Esophagus squamous epithelium (tissue), 5 donors: ENCODE data around the gene SDK2. TPM values are rescaled to one million over a fixed set of nuclear protein-coding genes. Genes with fewer than 3 reads are reported as not detected.

Experiments
- DNase-seq: peaks from one replicate; lab custom pipeline; 2025; lab: John Stamatoyannopoulos, UW
- H3K27ac ChIP-seq, 4 donors: fragments of 200-600 bp; sonication (generic); one replicate each; pipeline ENCODE4 v1.5.1; 2016 to 2019; ENCODE audit warnings: mild to moderate bottlenecking in 1 of 4
- H3K27me3 ChIP-seq, 4 donors: fragments of 200-600 bp; sonication (generic); 1 replicate in 3 of 4; 2 replicates in 1 of 4; pipeline versions ENCODE4 v1.5.1 to v1.6.0; 2017 to 2021; ENCODE audit warnings: antibody characterized with exemption in 1 of 4
- H3K36me3 ChIP-seq, 3 donors: fragments of 200-600 bp; sonication (generic); one replicate each; pipeline ENCODE4 v1.5.1; 2016 to 2019
- H3K4me1 ChIP-seq, 3 donors: fragments of 200-600 bp; sonication (generic); one replicate each; pipeline ENCODE4 v1.5.1; 2017 to 2019
- H3K4me3 ChIP-seq, 4 donors: fragments of 200-600 bp; sonication (generic); 1 replicate in 3 of 4; 2 replicates in 1 of 4; pipeline ENCODE4 v1.5.1; 2016 to 2019; ENCODE audit warnings: mild to moderate bottlenecking in 2 of 4, moderate library complexity in 1 of 4
- H3K9me3 ChIP-seq, 3 donors: fragments of 200-600 bp; sonication (generic); one replicate each; pipeline ENCODE4 v1.5.1; 2016 to 2019
- CTCF ChIP-seq, 6 experiments: fragments of 450-650 bp in 4 of 6; fragments of 200-600 bp in 2 of 6; sonication (generic) in 2 of 6; IDR thresholded peaks; one replicate each; pipeline ENCODE4 v1.5.1; 2016 to 2019; ENCODE audit warnings: antibody characterized with exemption in 6 of 6, mild to moderate bottlenecking in 4 of 6, moderate library complexity in 4 of 6
- POLR2A ChIP-seq, 4 donors: fragments of 450-650 bp; IDR thresholded peaks; one replicate each; pipeline ENCODE4 v1.6.1; 2017; ENCODE audit warnings: antibody characterized with exemption in 4 of 4, mild to moderate bottlenecking in 4 of 4, moderate library complexity in 3 of 4
- WGBS, 2 donors: methylation state at CpG; one replicate each; pipeline ENCODE4 v1.1.5; 2018; 5-methylcytosine and 5-hydroxymethylcytosine counted together
- intact Hi-C: fragments of 100-400 bp; cut with DNase I; formaldehyde crosslinking; loops from one replicate; pipeline ENCODE4 v1.15.0; 2022
- total RNA-seq, 4 donors: library from RNA; depleted of rRNA; stranded (reverse); fragments of >200 nt; gene quantifications; one replicate each; pipeline ENCODE4 v1.1.0, GENCODE V29; 2016
- donor health status: DM: yes; HTN: yes; CAD: no.

Gene SDK2
- total RNA-seq, 4 donors from 2014 or later, result 1.7 to 5.5 (median 2.4) TPM

- Histone ChIP-seq H3K4me1 (no peaks in the 10 kb centered on the region), H3K36me3 (no peaks in the 10 kb centered on the region)
- WGBS, 2 donors, result 89 to 96% methylated on average over 8 to 14 of the region's 20 CpGs
Observed at GRCh38 chr17:73414171-73414955, 229.9 kb downstream of the SDK2 start.

DNA sequence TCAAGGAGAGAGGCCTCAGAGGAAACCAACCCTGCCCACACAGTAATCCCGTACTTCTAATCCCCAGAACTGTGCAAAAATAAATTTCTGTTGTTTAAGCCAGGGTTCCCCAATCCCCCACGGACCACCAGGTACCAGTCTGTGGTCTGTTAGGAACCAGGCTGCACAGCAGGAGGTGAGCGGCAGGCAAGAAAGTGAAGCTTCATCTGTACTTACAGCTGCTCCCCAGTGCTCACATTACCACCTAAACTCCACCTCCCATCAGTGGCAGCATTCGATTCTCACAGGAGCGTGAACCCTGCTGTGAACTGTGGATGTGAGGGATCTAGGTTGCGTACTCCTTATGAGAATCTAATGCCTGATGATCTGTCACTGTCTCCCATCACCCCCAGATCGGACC is 231.3 kb downstream of the SDK2 start:
- no peaks in the 10 kb centered on the region for H3K4me1 ChIP-seq
- TF ChIP-seq POLR2A (IDR thresholded peaks at IDR 0.05) (no peak), CTCF (IDR thresholded peaks at IDR 0.05) (no peak)
- H3K36me3 ChIP-seq, result no peaks in the 10 kb centered on the region
- no peaks in the 10 kb centered on the region for H3K9me3 ChIP-seq
- no peak overlapping the region for H3K27ac ChIP-seq
- no peak overlapping the region for H3K4me3 ChIP-seq
- 71 to 78% methylated on average over 6 to 7 of the region's 7 CpGs for WGBS, 2 donors
- no peak for DNase-seq
- intact Hi-C loops, result no loop called here
- H3K27me3 ChIP-seq, result no peaks in the 10 kb centered on the region

More at GRCh38 chr17:73414171-73414955, 229.9 kb downstream of the SDK2 start:
- no peaks in the 10 kb centered on the region for H3K9me3 ChIP-seq
- no peak overlapping the region for H3K4me3 ChIP-seq
- TF ChIP-seq POLR2A (IDR thresholded peaks at IDR 0.05) (no peak), CTCF (IDR thresholded peaks at IDR 0.05) (no peak)
- no peak for DNase-seq
- intact Hi-C loops, result no loop called here
- no peaks in the 10 kb centered on the region for H3K27me3 ChIP-seq
- H3K27ac ChIP-seq, result no peak overlapping the region

DNA sequence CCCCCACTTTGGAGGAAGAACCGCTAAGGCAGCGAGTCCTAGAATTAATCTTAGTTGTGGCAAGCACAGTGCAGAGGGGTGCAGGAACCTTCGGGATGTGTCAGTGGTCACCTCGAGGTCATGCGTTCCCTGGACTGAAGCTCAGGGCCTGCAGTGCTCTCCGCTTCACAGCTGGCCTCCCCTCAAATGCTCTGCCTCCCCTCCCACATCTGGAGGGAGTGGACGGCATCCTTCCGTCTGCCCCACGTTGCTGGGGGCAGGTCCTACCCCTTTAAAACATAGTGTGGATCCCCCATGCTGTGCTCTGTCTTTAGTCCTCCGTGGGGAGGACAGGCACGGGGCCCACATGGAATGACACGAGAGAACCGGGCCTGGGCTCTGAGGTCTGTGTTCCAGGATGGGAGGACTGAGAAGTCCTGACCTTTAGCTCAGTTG is 232.9 kb downstream of the SDK2 start:
- no peaks in the 10 kb centered on the region for H3K9me3 ChIP-seq
- H3K27ac ChIP-seq, result peak overlapping the region in 2 of 4 donors; percentile 25 to 57
- no peaks in the 10 kb centered on the region for H3K27me3 ChIP-seq
- no peak for DNase-seq
- H3K4me3 ChIP-seq, result no peak overlapping the region
- H3K36me3 ChIP-seq, result no peaks in the 10 kb centered on the region
- TF ChIP-seq POLR2A (IDR thresholded peaks at IDR 0.05) (no peak), CTCF (IDR thresholded peaks at IDR 0.05) (no peak)
- intact Hi-C loops, result no loop called here
- WGBS, 2 donors, result 73 to 84% methylated on average over 10 to 11 of the region's 13 CpGs
- no peaks in the 10 kb centered on the region for H3K4me1 ChIP-seq

GRCh38 chr17:73410586-73411312 is 233.5 kb downstream of the SDK2 start:
- Histone ChIP-seq H3K27ac (peak overlapping the region in 2 of 4 donors; percentile 21 to 34), H3K27me3 (no peaks in the 10 kb centered on the region), H3K9me3 (no peaks in the 10 kb centered on the region), H3K36me3 (no peaks in the 10 kb centered on the region), H3K4me3 (no peak overlapping the region), H3K4me1 (no peaks in the 10 kb centered on the region)
- DNase-seq, result no peak
- 55 to 59% methylated on average over 9 to 11 of the region's 11 CpGs for WGBS, 2 donors
- intact Hi-C loops, result no loop called here
- TF ChIP-seq CTCF (IDR thresholded peaks at IDR 0.05) (no peak), POLR2A (IDR thresholded peaks at IDR 0.05) (no peak)

DNA sequence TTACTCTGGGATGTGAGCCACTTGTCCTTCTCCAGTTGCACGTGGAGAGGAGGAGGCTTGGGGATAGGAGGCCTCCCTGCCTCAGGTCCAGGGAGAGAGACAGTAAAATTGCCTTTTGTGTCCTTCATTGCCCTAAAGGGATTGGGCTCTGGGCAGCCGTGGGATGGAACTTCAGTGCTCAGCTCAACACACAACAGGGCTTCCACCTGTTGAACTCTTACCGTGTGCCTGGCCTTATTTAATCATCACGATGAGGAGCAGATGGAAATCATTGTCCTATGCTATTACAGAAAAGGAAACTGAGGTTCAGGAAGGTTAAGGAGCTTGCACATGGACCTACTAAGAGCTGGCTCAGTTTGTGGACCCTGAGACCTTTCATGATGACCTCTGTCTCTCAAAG is 240.0 kb downstream of the SDK2 start:
- no peaks in the 10 kb centered on the region for H3K36me3 ChIP-seq
- intact Hi-C loops, result no loop called here
- no peaks in the 10 kb centered on the region for H3K4me1 ChIP-seq
- H3K27ac ChIP-seq, result no peak overlapping the region
- TF ChIP-seq CTCF (IDR thresholded peaks at IDR 0.05) (no peak), POLR2A (IDR thresholded peaks at IDR 0.05) (no peak)
- DNase-seq, result no peak
- WGBS, 2 donors, result 78 to 79% methylated on average over 4 of the region's 4 CpGs
- no peaks in the 10 kb centered on the region for H3K9me3 ChIP-seq
- no peak overlapping the region for H3K4me3 ChIP-seq
- H3K27me3 ChIP-seq, result no peaks in the 10 kb centered on the region
